Fibroblast of lung (primary cell): ENCODE measurements around the gene CST3. TPM values are rescaled to one million over a fixed set of nuclear protein-coding genes. Genes with fewer than 3 reads are reported as not detected.

Experiments
- DNase-seq, 2 donors: peaks; one replicate each; pipeline versions ENCODE4 v3.0.0 to v3.0.0-alpha.2; 2010; ENCODE audit warnings: low read depth in 2 of 2
- H2AFZ ChIP-seq: 2 replicates; pipeline ENCODE4 v1.5.1; 2012; ENCODE audit warnings: low read length, control low read depth, inconsistent platforms
- H3K27ac ChIP-seq: 2 replicates; pipeline ENCODE4 v1.5.1; 2011; ENCODE audit warnings: low read length, control low read depth; ENCODE audit not compliant: insufficient read depth
- H3K27me3 ChIP-seq: 2 replicates; pipeline ENCODE4 v1.5.1; 2011; ENCODE audit warnings: mild to moderate bottlenecking, low read length; ENCODE audit not compliant: control insufficient read depth, insufficient read depth
- H3K36me3 ChIP-seq: 2 replicates; pipeline ENCODE4 v1.5.1; 2011; ENCODE audit warnings: low read length; ENCODE audit not compliant: control insufficient read depth, insufficient read depth
- H3K4me1 ChIP-seq: 2 replicates; pipeline ENCODE4 v1.5.1; 2011; ENCODE audit warnings: low read length; ENCODE audit not compliant: control insufficient read depth, insufficient read depth; ENCODE audit errors: extremely low read depth
- H3K4me2 ChIP-seq: 2 replicates; pipeline ENCODE4 v1.5.1; 2011; ENCODE audit warnings: low read length, control low read depth; ENCODE audit not compliant: insufficient read depth; ENCODE audit errors: extremely low read depth
- H3K4me3 ChIP-seq, 4 experiments: fragments of 200-600 bp in 1 of 4; sonication (generic) in 1 of 4; replicated peaks in 1 of 4; 2 replicates each; pipeline ENCODE4 v1.5.1; 2011 to 2016; ENCODE audit warnings: low read length in 4 of 4, low read depth in 3 of 4, mild to moderate bottlenecking in 3 of 4, control low read depth in 2 of 4, inconsistent platforms in 1 of 4, mixed read lengths in 1 of 4; ENCODE audit not compliant: insufficient read depth in 1 of 4; ENCODE audit errors: control extremely low read depth in 1 of 4
- H3K79me2 ChIP-seq: 2 replicates; pipeline ENCODE4 v1.5.1; 2012; ENCODE audit warnings: mild to moderate bottlenecking, low read length, inconsistent platforms; ENCODE audit not compliant: control insufficient read depth, insufficient read depth
- H3K9ac ChIP-seq: 2 replicates; pipeline ENCODE4 v1.5.1; 2011; ENCODE audit warnings: mild to moderate bottlenecking, low read length, control low read depth; ENCODE audit not compliant: insufficient read depth
- H3K9me3 ChIP-seq: 2 replicates; pipeline ENCODE4 v1.5.1; 2012; ENCODE audit warnings: low read depth, low read length; ENCODE audit not compliant: control insufficient read depth, insufficient read depth
- H4K20me1 ChIP-seq: 2 replicates; pipeline ENCODE4 v1.5.1; 2011; ENCODE audit warnings: low read length; ENCODE audit not compliant: control insufficient read depth, insufficient read depth; ENCODE audit errors: extremely low read depth
- CTCF ChIP-seq, 2 donors: IDR thresholded peaks in 1 of 2; conservative IDR thresholded peaks in 1 of 2; 1 replicate in 1 of 2; 2 replicates in 1 of 2; pipeline ENCODE4 v1.5.1; 2011 to 2012; ENCODE audit warnings: low read length in 2 of 2, control low read depth in 1 of 2, inconsistent platforms in 1 of 2, low read depth in 1 of 2, mild to moderate bottlenecking in 1 of 2
- EZH2 ChIP-seq: IDR thresholded peaks from 2 replicates; pipeline ENCODE4 v1.5.1; 2012; ENCODE audit warnings: low read length, control low read depth, mild to moderate bottlenecking; ENCODE audit errors: missing control alignments
- polyA plus RNA-seq, 2 donors: library from polyadenylated mRNA; depleted of rRNA in 1 of 2; stranded (reverse) in 1 of 2; unstranded in 1 of 2; fragments of >200 nt; gene quantifications; 2 replicates each; pipeline ENCODE4 v1.2.1, GENCODE V29; 2011 to 2012; ENCODE audit warnings: missing spikeins in 1 of 2
- total RNA-seq: library from RNA; depleted of rRNA; stranded (reverse); fragments of >200 nt; gene quantifications from 2 replicates; pipeline ENCODE4 v1.2.1, GENCODE V29; 2014

Gene CST3
- total and polyA plus RNA-seq, 2 donors (not counting 1 experiment from before 2014, with no cell fraction given): 136 to 162 TPM

GRCh38 chr20:23614163-23614562, 23.6 kb downstream of the CST3 start:
- no peak for TF ChIP-seq CTCF (conservative IDR thresholded peaks at IDR 0.05 in 1 of 2, IDR thresholded peaks at IDR 0.05 in 1 of 2; ENCODE audit: low read depth in 1 of 2, low read length in 2 of 2)
- TF ChIP-seq EZH2: no peak
- no peaks in the 10 kb centered on the region for H3K4me1 ChIP-seq
- no peak overlapping the region for H3K4me2 ChIP-seq
- no peak overlapping the region for H3K27ac ChIP-seq
- no peaks in the 10 kb centered on the region for H3K36me3 ChIP-seq
- H4K20me1 ChIP-seq: no peaks in the 10 kb centered on the region
- no peak overlapping the region for H3K4me3 ChIP-seq
- no peak for DNase-seq
- no peak overlapping the region for H3K9ac ChIP-seq
- no peaks in the 10 kb centered on the region for H3K9me3 ChIP-seq
- H3K79me2 ChIP-seq: no peaks in the 10 kb centered on the region
- no peak overlapping the region for H2AFZ ChIP-seq
- H3K27me3 ChIP-seq: peaks cover 27% of the 10 kb centered on the region

GRCh38 chr20:23613676-23614075, 24.1 kb downstream of the CST3 start:
- H3K27ac ChIP-seq: no peak overlapping the region
- H3K9ac ChIP-seq: no peak overlapping the region
- H3K4me1 ChIP-seq: no peaks in the 10 kb centered on the region
- peak in 1 of 2 donors; percentile 61 for DNase-seq
- H3K27me3 ChIP-seq: peaks cover 27% of the 10 kb centered on the region
- H3K36me3 ChIP-seq: no peaks in the 10 kb centered on the region
- H2AFZ ChIP-seq: no peak overlapping the region
- TF ChIP-seq CTCF (conservative IDR thresholded peaks at IDR 0.05 in 1 of 2, IDR thresholded peaks at IDR 0.05 in 1 of 2; ENCODE audit: low read depth in 1 of 2, low read length in 2 of 2) (no peak), EZH2 (no peak)
- no peaks in the 10 kb centered on the region for H3K9me3 ChIP-seq
- no peaks in the 10 kb centered on the region for H3K79me2 ChIP-seq
- H3K4me2 ChIP-seq: no peak overlapping the region
- H4K20me1 ChIP-seq: no peaks in the 10 kb centered on the region
- no peak overlapping the region for H3K4me3 ChIP-seq

- Histone ChIP-seq H3K36me3 (no peaks in the 10 kb centered on the region), H3K27ac (no peak overlapping the region), H3K79me2 (no peaks in the 10 kb centered on the region), H3K9me3 (no peaks in the 10 kb centered on the region), H3K4me3 (no peak overlapping the region), H2AFZ (no peak overlapping the region), H3K9ac (no peak overlapping the region), H4K20me1 (no peaks in the 10 kb centered on the region), H3K4me1 (no peaks in the 10 kb centered on the region), H3K4me2 (no peak overlapping the region), H3K27me3 (peaks cover 27% of the 10 kb centered on the region)
- TF ChIP-seq EZH2 (no peak), CTCF (conservative IDR thresholded peaks at IDR 0.05 in 1 of 2, IDR thresholded peaks at IDR 0.05 in 1 of 2; ENCODE audit: low read depth in 1 of 2, low read length in 2 of 2) (no peak)
- no peak for DNase-seq
Measured at GRCh38 chr20:23612396-23612795, 25.4 kb downstream of the CST3 start.
